CD14-positive monocyte (primary cell): ENCODE results near the gene SEZ6L2. TPM values are rescaled to one million over a fixed set of nuclear protein-coding genes. Genes with fewer than 3 reads are reported as not detected.

Source experiments
- DNase-seq, 3 donors: peaks; one replicate each; pipeline ENCODE4 v3.0.0-alpha.2; 2011 to 2022
- H2AFZ ChIP-seq: 2 replicates; pipeline ENCODE4 v1.6.0; 2012; ENCODE audit warnings: mild to moderate bottlenecking, low read depth, low read length, inconsistent platforms; ENCODE audit not compliant: insufficient read depth, poor library complexity, severe bottlenecking
- H3K27ac ChIP-seq, 2 donors: 1 replicate in 1 of 2; 2 replicates in 1 of 2; pipeline ENCODE4 v1.5.1; 2012 to 2013; ENCODE audit warnings: low read length in 2 of 2, control low read depth in 1 of 2, inconsistent platforms in 1 of 2, low read depth in 1 of 2, mild to moderate bottlenecking in 1 of 2
- H3K27me3 ChIP-seq, 2 donors: one replicate each; pipeline versions ENCODE4 v1.6.0 to v1.6.1; 2011 to 2013; ENCODE audit warnings: low read length in 2 of 2; ENCODE audit not compliant: control insufficient read depth in 2 of 2, insufficient read depth in 2 of 2
- H3K36me3 ChIP-seq, 2 donors: replicated peaks in 1 of 2; 1 replicate in 1 of 2; 2 replicates in 1 of 2; pipeline versions ENCODE4 v1.5.1 to v1.6.1; 2012 to 2013; ENCODE audit warnings: low read length in 2 of 2, control low read depth in 1 of 2, inconsistent platforms in 1 of 2, mild to moderate bottlenecking in 1 of 2; ENCODE audit not compliant: insufficient read depth in 2 of 2, control insufficient read depth in 1 of 2
- H3K4me1 ChIP-seq, 2 donors: 1 replicate in 1 of 2; 2 replicates in 1 of 2; pipeline versions ENCODE4 v1.5.1 to v1.6.1; 2012 to 2013; ENCODE audit warnings: low read length in 2 of 2, control low read depth in 1 of 2, inconsistent platforms in 1 of 2, mild to moderate bottlenecking in 1 of 2, moderate library complexity in 1 of 2; ENCODE audit not compliant: insufficient read depth in 2 of 2, control insufficient read depth in 1 of 2
- H3K4me2 ChIP-seq: replicated peaks from 2 replicates; pipeline ENCODE3; 2012; ENCODE audit warnings: low read length, moderate library complexity, mild to moderate bottlenecking; ENCODE audit not compliant: poor library complexity, severe bottlenecking; ENCODE audit errors: extremely low read depth
- H3K4me3 ChIP-seq, 3 experiments: fragments of 200-600 bp in 1 of 3; sonication (generic) in 1 of 3; replicated peaks in 1 of 3; 1 replicate in 2 of 3; 2 replicates in 1 of 3; pipeline ENCODE4 v1.5.1; 2011 to 2013; ENCODE audit warnings: low read length in 3 of 3, mild to moderate bottlenecking in 3 of 3, control low read depth in 2 of 3, low read depth in 2 of 3, inconsistent platforms in 1 of 3, moderate library complexity in 1 of 3
- H3K79me2 ChIP-seq: 2 replicates; pipeline ENCODE4 v1.6.0; 2012; ENCODE audit warnings: mild to moderate bottlenecking, control low read depth, inconsistent platforms, low read length, moderate library complexity; ENCODE audit not compliant: insufficient read depth
- H3K9ac ChIP-seq: 2 replicates; pipeline ENCODE4 v1.6.0; 2017; ENCODE audit warnings: low read length, mild to moderate bottlenecking; ENCODE audit not compliant: insufficient read depth, poor library complexity, severe bottlenecking
- H3K9me3 ChIP-seq, 2 donors: replicated peaks in 1 of 2; 1 replicate in 1 of 2; 2 replicates in 1 of 2; pipeline versions ENCODE4 v1.5.1 to v1.6.1; 2012 to 2013; ENCODE audit warnings: low read length in 2 of 2, control low read depth in 1 of 2; ENCODE audit not compliant: control insufficient read depth in 1 of 2, insufficient read depth in 1 of 2
- H4K20me1 ChIP-seq: 2 replicates; pipeline ENCODE4 v1.6.0; 2012; ENCODE audit warnings: mild to moderate bottlenecking, low read length, control low read depth, moderate library complexity; ENCODE audit not compliant: insufficient read depth
- H3K27ac Mint-ChIP-seq, 7 donors: one replicate each; pipeline ENCODE4 v1.8.0; 2020; ENCODE audit warnings: mild to moderate bottlenecking in 7 of 7, mixed read lengths in 7 of 7, moderate library complexity in 6 of 7, inconsistent platforms in 2 of 7
- H3K27me3 Mint-ChIP-seq, 3 donors: one replicate each; pipeline ENCODE4 v1.8.0; 2021 to 2022; ENCODE audit warnings: low read depth in 3 of 3, mild to moderate bottlenecking in 3 of 3, mixed read lengths in 3 of 3, moderate library complexity in 3 of 3, inconsistent platforms in 1 of 3
- H3K36me3 Mint-ChIP-seq, 2 donors: one replicate each; pipeline ENCODE4 v1.8.0; 2020; ENCODE audit warnings: mixed read lengths in 2 of 2, inconsistent platforms in 1 of 2, mild to moderate bottlenecking in 1 of 2
- H3K4me1 Mint-ChIP-seq: one replicate; pipeline ENCODE4 v1.8.0; 2020; ENCODE audit warnings: mild to moderate bottlenecking, mixed read lengths
- H3K4me3 Mint-ChIP-seq, 2 donors: one replicate each; pipeline ENCODE4 v1.8.0; 2020; ENCODE audit warnings: mild to moderate bottlenecking in 2 of 2, mixed read lengths in 2 of 2, moderate library complexity in 1 of 2
- H3K9me3 Mint-ChIP-seq, 7 donors: one replicate each; pipeline ENCODE4 v1.8.0; 2020 to 2022; ENCODE audit warnings: mixed read lengths in 7 of 7, mild to moderate bottlenecking in 6 of 7, moderate library complexity in 6 of 7, inconsistent platforms in 2 of 7
- WGBS: methylation state at CpG from one replicate; pipeline ENCODE4 v1.1.5; 2013; ENCODE audit warnings: missing lambda C conversion rate; ENCODE audit not compliant: insufficient coverage; 5-methylcytosine and 5-hydroxymethylcytosine counted together
- intact Hi-C, 2 donors: fragments of 100-400 bp; cut with micrococcal nuclease; formaldehyde crosslinking; loops; one replicate each; pipeline versions ENCODE4 v1.15.0 to v1.15.1; 2023
- polyA plus RNA-seq, 3 donors: library from polyadenylated mRNA; depleted of rRNA in 1 of 3; unstranded in 2 of 3; stranded (reverse) in 1 of 3; fragments of 300-500 nt in 2 of 3; fragments of >200 nt in 1 of 3; fragmentation: Illumina TruSeq in 2 of 3; gene quantifications; 1 replicate in 2 of 3; 2 replicates in 1 of 3; pipeline ENCODE4 v1.2.3, GENCODE V29; 2012 to 2021
- TF ChIP-seq, protein P1 (sequence below): fragments of 200-600 bp; IDR thresholded peaks from one replicate; pipeline ENCODE4 v1.8.0; 2022; ENCODE audit warnings: antibody characterized with exemption, mild to moderate bottlenecking

The SEZ6L2 gene
- polyA plus RNA-seq, 3 donors, result not detected

DNA sequence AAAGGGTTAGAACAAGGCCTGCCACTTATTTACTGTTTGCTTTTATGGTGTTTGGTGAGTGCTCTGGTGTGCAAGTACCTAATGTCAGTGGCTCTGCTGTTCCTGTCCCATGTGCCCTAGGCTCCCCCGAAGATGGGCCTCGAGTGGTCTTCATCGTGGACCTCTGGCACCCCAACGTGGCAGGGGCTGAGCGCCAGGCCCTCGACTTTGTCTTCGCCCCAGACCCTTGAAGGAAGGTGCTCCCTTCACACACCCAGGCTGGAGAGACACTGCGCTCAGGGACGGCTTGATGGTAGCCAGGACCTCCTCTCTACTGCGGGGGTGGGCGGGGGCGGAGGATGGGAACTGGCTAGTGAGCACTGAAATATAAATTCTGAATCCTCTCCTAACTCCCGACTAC, 6.3 kb upstream of the SEZ6L2 start:
- Mint-ChIP-seq H3K4me1 (peaks cover 22% of the 10 kb centered on the region), H3K27ac (no peak overlapping the region), H3K27me3 (peaks cover 2 to 17% (median 3%) of the 10 kb centered on the region in 3 donors), H3K4me3 (no peak overlapping the region), H3K9me3 (peaks cover 0 to 2% (median 0%) of the 10 kb centered on the region in 7 donors), H3K36me3 (peaks cover 4 to 12% of the 10 kb centered on the region in 2 donors)
- intact Hi-C loops, result no loop called here
- no peaks in the 10 kb centered on the region for H3K36me3 ChIP-seq
- no peak overlapping the region for H3K4me2 ChIP-seq
- DNase-seq, result no peak
- no peak overlapping the region for H3K4me3 ChIP-seq
- WGBS, result 93% methylated on average over 9 of the region's 13 CpGs
- no peak overlapping the region for H2AFZ ChIP-seq
- H3K9ac ChIP-seq, result no peak overlapping the region
- H3K9me3 ChIP-seq, result no peaks in the 10 kb centered on the region
- peaks cover 15 to 16% of the 10 kb centered on the region in 2 donors for H3K4me1 ChIP-seq
- H3K79me2 ChIP-seq, result no peaks in the 10 kb centered on the region
- TF ChIP-seq, protein P1, sequence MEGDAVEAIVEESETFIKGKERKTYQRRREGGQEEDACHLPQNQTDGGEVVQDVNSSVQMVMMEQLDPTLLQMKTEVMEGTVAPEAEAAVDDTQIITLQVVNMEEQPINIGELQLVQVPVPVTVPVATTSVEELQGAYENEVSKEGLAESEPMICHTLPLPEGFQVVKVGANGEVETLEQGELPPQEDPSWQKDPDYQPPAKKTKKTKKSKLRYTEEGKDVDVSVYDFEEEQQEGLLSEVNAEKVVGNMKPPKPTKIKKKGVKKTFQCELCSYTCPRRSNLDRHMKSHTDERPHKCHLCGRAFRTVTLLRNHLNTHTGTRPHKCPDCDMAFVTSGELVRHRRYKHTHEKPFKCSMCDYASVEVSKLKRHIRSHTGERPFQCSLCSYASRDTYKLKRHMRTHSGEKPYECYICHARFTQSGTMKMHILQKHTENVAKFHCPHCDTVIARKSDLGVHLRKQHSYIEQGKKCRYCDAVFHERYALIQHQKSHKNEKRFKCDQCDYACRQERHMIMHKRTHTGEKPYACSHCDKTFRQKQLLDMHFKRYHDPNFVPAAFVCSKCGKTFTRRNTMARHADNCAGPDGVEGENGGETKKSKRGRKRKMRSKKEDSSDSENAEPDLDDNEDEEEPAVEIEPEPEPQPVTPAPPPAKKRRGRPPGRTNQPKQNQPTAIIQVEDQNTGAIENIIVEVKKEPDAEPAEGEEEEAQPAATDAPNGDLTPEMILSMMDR, result no peak
- no peak overlapping the region for H3K27ac ChIP-seq
- no peaks in the 10 kb centered on the region for H4K20me1 ChIP-seq
- peaks cover 0 to 9% of the 10 kb centered on the region in 2 donors for H3K27me3 ChIP-seq

DNA sequence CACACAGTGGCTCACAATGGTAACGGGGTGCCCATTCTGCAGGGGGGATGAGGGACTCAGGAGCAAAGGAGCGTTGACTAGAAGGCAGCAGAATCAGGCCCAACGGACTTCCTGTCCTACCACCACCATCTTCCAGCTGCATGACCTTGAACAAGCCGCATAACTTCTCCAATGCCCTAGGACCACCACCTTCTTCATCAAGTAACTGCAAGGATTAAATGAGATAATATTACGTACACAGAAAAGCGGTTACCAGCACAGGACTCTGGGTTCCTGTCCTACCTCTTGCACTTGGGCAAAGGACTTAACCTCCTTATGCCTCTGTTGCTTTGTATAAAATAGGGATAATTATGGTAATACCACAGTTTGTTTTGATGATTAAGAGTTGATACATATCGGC, 5.6 kb upstream of the SEZ6L2 start:
- no peak overlapping the region for H3K4me3 Mint-ChIP-seq
- intact Hi-C loops, result no loop called here

More for the DNA sequence above, 5.6 kb upstream of the SEZ6L2 start:
- H3K4me3 ChIP-seq, result no peak overlapping the region
- WGBS, result 80% methylated on average over 1 of the region's 7 CpGs
- Mint-ChIP-seq H3K9me3 (peaks cover 0 to 2% (median 0%) of the 10 kb centered on the region in 7 donors), H3K27ac (no peak overlapping the region), H3K4me1 (peaks cover 20% of the 10 kb centered on the region), H3K27me3 (peaks cover 5 to 21% (median 5%) of the 10 kb centered on the region in 3 donors), H3K36me3 (peaks cover 4 to 9% of the 10 kb centered on the region in 2 donors)
- H3K9me3 ChIP-seq, result no peaks in the 10 kb centered on the region
- peaks cover 15 to 18% of the 10 kb centered on the region in 2 donors for H3K4me1 ChIP-seq
- H4K20me1 ChIP-seq, result no peaks in the 10 kb centered on the region
- TF ChIP-seq, protein P1, result no peak
- H3K79me2 ChIP-seq, result no peaks in the 10 kb centered on the region
- peaks cover 0 to 11% of the 10 kb centered on the region in 2 donors for H3K27me3 ChIP-seq
- no peak overlapping the region for H3K4me2 ChIP-seq
- H2AFZ ChIP-seq, result no peak overlapping the region
- DNase-seq, result no peak
- no peak overlapping the region for H3K27ac ChIP-seq
- H3K9ac ChIP-seq, result no peak overlapping the region
- H3K36me3 ChIP-seq, result no peaks in the 10 kb centered on the region
